ENCODE data around the gene METTL25B.

- no peak for TF ChIP-seq CTCF (IDR thresholded peaks at IDR 0.05; ENCODE audit: insufficient read depth, low read length, poor library complexity, severe bottlenecking)
- no peak for TF ChIP-seq EZH2phosphoT487 (conservative IDR thresholded peaks at IDR 0.05; ENCODE audit: low read length)
Measured at GRCh38 chr1:156745881-156746280, 17.6 kb downstream of the METTL25B start.

All from SU-DHL-6 (cell line).